GM23248 (cell line): Measurements from ENCODE around the gene RPS19BP1.

Experiments
- EZH2 ChIP-seq: fragments of 200-600 bp; sonication (generic); IDR thresholded peaks from 2 replicates; pipeline ENCODE4 v1.6.1; 2018; ENCODE audit warnings: antibody characterized with exemption, mild to moderate bottlenecking; ENCODE audit not compliant: insufficient read depth, poor library complexity, severe bottlenecking
- EZH2phosphoT487 ChIP-seq: fragments of 200-600 bp; sonication (generic); IDR thresholded peaks from 2 replicates; pipeline ENCODE4 v1.6.1; 2018; ENCODE audit warnings: antibody characterized with exemption, moderate library complexity, mild to moderate bottlenecking, low read depth; ENCODE audit not compliant: insufficient read depth

DNA sequence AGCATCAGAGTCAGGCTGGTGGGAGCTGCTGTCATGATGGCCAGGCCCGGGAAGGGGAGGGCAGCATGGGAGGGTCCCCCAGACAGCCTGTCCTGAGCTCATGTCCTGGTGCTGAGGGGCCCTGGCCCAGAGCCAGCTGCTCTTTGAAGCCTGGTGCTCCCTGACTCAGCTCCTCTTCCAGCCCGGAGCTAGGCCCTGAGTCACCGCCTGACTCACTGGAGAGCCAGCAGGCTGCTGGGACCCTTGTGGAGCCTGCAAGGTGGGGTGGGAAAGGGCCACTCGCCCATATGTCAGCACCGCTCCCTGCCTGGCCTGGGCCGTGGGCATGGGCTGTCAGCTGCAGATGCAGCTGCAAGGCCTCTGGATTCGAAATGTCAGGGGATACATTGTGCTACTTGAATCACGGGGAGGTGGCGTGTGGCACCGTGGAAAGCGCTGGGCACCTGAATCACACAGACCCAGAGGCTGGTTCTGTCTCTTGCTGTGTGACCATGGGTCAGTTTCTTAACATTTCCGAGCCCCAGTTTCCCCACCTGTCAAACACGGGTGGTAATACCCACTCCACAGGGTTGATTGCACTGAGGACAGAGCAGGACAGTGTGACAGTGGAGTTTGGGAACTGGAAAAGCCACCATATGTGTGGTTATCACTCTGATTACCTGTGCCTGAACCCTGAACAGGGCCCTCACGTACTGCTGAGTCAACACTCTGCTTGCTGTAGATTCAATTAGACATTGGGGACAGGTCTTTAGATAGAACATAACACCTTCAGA lies 42.4 kb upstream of the RPS19BP1 start:
- TF ChIP-seq EZH2, result no peak
- TF ChIP-seq EZH2phosphoT487, result no peak
